Activated CD8-positive, alpha-beta memory T cell treated with anti-CD3 and anti-CD28 coated beads, Interleukin-2, amount 50 U/mL, for 1 hour (primary cell): ENCODE data around the gene SCTR.

Experiments
- DNase-seq: peaks from one replicate; pipeline ENCODE4 v3.0.0-alpha.2; 2020; ENCODE audit errors: extremely low read depth

Gene SCTR

GRCh38 chr2:119487434-119488244 is 36.6 kb downstream of the SCTR start:
- DNase-seq, result no peak

DNA sequence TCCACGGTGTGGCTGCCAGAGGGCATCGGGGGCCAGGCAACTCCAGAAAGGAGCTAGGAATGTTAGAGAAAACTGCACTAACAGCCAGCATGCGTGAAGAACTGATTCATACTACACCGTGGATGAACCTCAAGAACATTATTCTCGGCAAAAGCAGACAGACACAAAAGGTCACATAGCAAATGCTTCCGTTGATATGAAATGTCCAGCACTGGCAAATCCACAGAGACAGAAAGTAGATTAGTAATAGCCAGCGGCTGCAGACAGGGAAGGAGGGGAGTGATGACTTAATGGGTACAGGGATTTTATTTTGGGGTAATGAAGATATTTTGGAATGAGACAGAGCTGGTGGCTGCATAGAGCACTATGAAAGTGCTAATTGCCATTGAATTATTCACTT is 37.4 kb downstream of the SCTR start:
- no peak for DNase-seq

DNA sequence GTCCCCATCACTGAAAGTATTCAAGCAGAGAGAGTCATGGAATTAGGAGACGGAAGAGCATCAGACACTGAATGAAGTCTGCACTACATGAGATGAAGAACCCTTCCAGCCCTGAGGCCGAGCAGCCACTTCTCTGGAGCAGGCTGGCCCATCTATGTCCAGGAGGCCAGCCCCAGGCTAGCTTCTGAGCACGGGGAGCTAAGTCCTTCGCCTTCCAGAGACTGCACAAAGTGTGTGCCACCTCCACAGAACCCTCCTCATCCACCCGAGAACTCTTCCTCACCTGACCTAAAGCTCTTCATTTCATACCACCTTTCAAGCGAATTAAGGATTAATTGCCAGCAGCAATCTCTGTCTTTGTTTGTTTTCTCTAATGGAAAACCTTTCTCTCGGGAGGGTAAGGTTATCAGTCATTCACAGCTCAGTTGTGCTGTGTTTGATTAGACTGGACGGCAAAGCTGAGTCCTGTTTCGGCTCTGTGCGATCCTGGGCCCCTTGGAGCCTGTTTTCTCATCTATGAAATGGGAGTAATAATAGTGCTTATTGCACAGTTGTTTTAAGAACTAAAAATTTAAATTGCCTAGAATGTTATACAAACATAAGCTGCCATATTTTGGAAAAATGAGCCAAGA is 38.0 kb downstream of the SCTR start:
- DNase-seq, result no peak

- DNase-seq, result no peak
These were observed 38.8 kb downstream of the SCTR start for GRCh38 chr2:119485336-119486110.

DNA sequence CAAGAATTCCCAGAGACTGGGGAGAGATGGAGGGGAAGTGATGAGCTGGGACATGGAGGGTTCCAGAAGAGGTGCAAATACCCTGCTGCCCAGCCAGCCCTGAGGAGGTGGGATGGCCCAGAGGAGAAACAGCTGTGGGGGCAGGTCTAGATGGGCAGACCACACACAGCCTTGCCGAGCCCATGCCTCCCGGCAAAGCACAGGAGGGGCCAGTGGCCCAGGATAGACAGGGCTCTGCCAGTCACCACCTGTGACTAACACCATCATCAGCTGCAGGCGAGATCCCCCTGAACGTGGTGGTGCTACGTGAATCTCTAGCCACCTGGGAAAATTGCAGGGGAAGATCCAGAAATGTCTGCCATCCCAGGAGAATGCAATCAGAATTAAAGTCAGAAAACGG is 39.4 kb downstream of the SCTR start:
- DNase-seq, result no peak

- DNase-seq, result no peak
These were observed 40.2 kb downstream of the SCTR start for GRCh38 chr2:119483896-119484718.

DNA sequence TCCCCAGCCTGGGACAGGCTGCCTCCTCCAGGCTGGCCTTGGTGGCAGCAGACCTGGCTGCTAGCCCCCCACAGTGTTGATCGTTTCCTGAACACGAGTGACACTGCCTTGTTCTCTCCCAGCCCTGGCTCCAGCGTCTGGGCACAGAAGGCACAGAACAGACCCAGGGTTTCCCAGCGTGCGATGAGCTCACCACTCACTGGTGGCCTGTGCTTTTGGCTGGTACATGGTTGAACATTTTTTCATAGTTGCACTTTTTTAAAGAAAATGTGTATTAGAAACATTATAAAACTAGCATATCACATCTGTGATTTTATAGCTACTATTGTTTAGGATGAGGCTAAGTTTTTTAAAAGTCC is 40.9 kb downstream of the SCTR start:
- DNase-seq, result no peak

- DNase-seq, result no peak
These were observed 41.5 kb downstream of the SCTR start for GRCh38 chr2:119482481-119483394.

DNA sequence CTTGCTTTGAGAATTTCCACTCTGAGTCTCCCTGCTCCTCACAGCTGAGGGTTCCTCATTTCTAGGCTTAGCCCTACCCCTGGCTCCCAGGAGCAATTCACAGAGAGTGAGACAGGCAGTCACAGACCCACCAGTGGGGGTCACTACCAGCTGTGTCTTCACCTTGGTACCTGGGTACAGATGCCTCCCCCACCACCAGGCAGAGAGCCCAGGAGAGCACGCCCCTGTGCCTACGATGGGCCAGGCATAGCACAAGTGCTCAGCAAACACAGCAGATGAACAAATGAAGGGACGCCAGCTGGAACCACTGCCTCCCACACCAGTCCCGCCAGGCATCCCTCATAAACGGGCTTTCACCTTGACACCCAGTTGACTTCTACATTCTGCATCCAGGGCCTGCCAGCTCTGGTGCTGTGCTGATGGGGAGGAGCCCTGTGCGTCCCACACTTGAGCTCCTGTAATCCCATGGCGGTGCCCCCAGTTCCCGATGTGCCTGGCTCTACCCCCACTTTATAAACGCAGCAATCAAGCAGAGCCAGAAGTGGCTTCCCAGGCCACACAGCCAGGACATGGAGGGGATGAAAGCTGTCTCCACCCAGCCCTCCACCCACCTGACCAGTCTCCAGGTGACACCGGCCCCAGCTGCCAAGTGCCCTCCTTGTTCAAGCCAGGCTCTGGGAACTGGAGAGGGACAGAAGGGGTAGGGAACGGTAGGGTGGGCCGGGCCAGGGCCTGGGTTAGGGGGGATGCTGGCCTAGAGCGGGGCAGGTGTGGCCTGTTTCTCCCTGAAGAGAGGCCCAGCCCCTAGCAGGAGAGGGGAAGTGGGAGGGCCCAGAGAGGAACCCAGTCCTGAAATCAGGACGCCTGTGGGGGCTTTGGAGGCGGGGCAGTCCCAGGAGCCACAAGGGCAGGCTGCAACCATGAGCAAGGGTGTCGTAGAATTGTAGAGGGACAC is 42.5 kb downstream of the SCTR start:
- no peak for DNase-seq

- no peak for DNase-seq
These were observed 43.6 kb downstream of the SCTR start for GRCh38 chr2:119480718-119481142.

DNA sequence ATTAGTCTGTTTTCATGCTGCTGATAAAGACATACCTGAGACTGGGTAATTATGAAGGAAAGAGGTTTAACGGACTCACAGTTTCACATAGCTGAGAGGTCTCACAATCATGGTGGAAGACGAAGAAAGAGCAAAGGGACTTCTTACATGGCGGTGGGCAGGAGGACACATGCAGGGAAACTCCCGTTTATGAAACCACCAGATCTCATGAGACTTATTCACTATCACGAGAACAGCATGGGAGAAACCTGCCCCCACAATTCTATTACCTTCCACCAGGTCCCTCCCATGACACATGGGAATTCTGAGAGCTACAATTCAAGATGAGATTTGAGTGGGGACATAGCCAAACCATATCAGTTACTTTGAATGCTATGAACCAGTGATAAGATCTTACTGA is 44.1 kb downstream of the SCTR start:
- DNase-seq, result no peak

GRCh38 chr2:119478978-119479295 is 45.3 kb downstream of the SCTR start:
- DNase-seq, result no peak

DNA sequence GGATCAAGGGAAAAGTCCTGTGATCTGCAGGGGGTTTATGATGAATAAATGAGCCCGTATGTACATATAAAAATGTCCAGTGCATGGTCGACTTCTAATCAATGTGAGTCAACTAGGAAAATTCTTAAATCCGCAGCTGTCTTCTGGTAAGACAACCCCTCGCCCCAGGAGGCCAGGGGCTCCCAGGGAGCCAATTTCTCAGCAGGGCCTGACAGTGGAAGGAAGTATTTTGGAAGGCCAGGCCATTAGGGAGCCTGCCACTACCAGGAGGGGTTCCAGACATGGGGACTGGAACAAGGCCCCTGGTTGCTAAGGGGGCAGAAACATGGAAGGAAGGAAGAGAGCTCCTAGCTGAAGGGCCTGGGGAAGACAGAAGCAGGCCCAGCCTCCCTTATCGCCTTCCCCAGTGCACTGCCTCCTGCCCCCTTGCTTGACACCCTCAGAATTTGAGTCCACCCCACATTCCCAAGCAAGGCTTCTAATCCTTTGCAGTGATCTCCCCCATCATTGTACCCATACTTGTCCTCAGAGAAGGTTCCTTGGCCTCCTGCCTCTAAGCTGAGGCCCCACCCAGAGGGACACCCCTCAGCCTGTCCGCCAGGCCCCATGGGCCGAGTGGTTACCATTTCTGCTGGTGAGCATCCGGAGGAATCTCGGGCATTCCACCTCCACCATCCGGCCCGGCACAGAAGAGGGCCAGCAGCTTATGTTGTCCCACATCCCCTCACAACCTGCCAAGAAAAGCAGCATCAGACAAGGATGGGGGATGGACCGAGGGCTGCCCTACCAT is 45.9 kb downstream of the SCTR start:
- DNase-seq, result no peak

DNA sequence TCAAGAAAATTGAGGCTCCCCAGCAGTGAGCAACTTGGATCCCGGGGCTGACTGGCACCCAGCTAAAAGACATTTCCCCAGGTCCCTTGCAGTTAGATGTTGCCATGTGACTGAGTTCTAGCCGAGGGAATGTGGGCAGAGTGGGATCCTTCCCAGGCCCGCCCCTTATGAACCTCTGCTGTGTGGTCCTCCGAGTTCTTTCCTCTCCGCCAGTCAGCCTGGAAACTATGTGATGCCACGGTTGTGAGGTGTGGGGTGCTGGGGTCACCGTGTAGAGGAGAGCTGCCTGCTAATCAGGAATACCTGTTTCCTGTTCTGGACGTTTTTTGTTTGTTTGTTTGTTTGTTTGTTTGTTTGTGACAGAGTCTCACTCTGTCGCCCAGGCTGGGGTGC is 47.2 kb downstream of the SCTR start:
- no peak for DNase-seq

DNA sequence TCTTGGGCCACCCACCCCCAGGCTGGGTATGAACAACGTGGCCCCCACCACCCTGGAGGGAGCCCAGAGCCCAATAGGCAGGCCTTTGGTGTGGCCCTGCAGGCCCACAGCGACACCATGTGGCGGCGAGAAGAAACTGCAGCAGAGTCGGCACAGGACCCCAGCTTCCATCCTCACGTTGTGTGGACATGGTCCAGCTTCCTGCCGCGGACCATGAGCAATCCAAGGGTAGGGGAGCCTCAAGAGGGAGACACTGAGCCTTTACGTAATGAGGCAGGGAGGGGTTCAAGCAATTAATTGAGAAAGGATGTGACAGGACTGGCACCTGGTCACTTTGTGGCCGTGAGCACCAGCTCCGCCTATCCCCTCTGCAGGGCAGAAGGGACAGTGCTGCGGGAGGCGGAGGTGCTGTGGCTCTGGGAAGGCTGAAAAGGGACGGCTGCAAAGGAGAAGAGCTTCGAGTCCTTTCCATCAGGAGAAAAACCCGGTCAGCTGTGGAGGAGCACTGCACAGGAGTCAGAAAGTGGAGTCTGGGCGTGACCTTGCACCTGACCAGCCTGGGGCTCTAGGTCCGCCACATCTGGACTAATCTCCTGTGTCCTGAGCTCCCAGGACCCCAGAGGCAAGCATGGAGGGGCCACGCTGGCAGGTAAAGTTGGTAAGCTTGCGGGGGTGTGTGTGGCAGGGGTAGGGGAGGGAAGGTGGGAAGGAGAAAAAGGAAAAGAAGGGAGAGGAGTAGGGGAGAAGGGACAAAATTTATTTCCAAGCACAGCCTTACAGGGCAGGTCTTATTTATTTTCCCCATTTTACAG is 47.8 kb downstream of the SCTR start:
- no peak for DNase-seq

DNA sequence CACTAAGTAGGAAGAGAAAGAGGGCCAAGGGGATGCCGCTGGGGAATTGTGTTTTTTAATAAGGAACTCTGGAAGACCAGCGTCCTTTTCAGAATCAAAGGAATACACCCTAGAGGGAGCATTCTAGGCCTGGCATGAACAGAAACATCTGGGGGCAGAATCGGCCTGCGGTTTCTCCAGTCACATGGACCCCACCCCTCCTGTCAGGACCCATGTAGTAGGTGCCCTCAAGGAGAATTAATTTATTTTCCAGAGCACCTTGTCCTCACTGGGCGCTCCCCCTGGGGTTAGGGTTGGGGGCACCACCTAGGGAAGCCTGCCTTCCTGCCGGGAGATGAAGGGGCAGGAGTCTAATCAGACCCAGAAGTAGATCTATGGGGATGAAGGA is 48.4 kb downstream of the SCTR start:
- DNase-seq, result no peak

DNA sequence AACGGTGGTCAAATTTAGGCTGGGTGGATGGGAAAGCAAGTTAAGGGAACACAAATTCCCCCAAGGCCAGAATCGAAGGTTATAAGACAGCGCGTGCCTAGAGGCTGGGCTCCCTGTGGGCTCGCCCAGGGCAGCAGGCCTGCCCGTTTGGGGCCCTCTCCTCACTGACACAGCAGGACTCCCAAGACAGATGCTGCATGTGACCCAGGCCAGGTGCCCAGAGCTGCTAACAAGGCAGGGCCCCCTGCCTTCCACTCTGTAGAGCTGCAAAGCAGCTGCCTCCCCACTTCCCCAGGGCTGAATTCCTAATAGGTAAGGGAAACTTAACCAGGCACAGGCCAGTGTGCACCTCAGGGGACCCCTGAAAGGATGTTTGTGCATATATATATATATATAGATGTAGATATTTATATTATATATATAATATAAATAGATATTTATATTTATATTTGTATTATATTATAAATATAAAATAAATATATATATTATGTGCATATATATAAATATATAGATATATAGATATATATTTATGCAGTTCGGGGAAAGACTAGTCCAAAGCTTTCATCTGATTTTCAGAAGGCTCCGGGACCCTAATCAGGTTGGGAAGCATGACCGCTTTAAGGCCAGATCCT is 48.9 kb downstream of the SCTR start:
- no peak for DNase-seq
